Cardiac fibroblast (primary cell): Measurements from ENCODE around the gene GARNL3.
A peak's percentile ranks its signal among the peaks of the same experiment; 100 is the strongest.

Source experiments
- DNase-seq, 2 donors: peaks; one replicate each; pipeline versions ENCODE4 v3.0.0 to v3.0.0-alpha.2; 2010; ENCODE audit warnings: low read depth in 2 of 2
- H3K4me3 ChIP-seq, 2 donors: replicated peaks in 1 of 2; 1 replicate in 1 of 2; 2 replicates in 1 of 2; pipeline ENCODE4 v1.5.1; 2011; ENCODE audit warnings: low read depth in 2 of 2, low read length in 2 of 2, mild to moderate bottlenecking in 2 of 2, moderate library complexity in 1 of 2
- TF ChIP-seq, protein P1 (sequence below): IDR thresholded peaks from one replicate; pipeline ENCODE4 v1.5.1; 2011; ENCODE audit warnings: low read depth, mild to moderate bottlenecking, low read length, inconsistent platforms

GARNL3 gene

DNA sequence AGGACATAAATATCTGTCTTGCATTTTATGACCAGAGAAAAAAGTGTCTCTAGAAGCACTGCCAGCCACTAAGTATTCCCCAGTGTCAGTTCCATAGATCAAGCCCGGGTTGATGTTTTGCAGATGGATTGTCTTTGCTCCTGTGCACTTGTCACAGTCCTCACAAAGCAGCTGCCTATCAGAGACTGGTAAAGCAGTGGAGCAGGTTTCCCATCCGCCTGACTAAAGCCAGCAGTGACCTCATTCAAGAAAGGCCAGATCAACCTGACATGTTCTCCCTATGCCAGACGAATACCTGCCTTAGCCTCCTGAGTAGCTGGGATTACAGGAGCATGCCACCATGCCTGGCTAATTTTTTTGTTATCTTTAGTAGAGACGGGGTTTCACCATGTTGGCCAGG is 26.8 kb upstream of the GARNL3 start:
- DNase-seq, result no peak
- TF ChIP-seq, protein P1, sequence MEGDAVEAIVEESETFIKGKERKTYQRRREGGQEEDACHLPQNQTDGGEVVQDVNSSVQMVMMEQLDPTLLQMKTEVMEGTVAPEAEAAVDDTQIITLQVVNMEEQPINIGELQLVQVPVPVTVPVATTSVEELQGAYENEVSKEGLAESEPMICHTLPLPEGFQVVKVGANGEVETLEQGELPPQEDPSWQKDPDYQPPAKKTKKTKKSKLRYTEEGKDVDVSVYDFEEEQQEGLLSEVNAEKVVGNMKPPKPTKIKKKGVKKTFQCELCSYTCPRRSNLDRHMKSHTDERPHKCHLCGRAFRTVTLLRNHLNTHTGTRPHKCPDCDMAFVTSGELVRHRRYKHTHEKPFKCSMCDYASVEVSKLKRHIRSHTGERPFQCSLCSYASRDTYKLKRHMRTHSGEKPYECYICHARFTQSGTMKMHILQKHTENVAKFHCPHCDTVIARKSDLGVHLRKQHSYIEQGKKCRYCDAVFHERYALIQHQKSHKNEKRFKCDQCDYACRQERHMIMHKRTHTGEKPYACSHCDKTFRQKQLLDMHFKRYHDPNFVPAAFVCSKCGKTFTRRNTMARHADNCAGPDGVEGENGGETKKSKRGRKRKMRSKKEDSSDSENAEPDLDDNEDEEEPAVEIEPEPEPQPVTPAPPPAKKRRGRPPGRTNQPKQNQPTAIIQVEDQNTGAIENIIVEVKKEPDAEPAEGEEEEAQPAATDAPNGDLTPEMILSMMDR, result no peak
- no peak overlapping the region for H3K4me3 ChIP-seq

DNA sequence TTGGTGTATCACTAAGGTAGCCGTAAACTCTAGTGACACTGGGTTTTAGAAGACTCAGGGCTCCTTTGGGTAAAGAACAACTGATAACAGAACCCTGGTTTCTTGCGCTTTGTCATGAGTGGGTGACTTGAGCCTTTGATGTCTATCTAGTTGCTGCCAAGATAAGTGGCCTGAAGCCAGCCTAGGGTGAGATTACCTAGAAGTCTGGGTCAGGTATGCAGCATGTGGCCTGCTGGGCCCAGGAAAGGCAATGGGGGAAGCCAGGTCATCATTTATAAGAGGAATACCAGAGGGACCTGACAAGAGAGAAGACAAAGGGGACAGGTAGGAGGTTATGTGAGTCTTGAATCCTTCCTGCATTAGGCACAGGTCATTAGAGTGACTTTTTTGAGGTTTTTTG is 23.2 kb upstream of the GARNL3 start:
- DNase-seq, result no peak
- H3K4me3 ChIP-seq, result no peak overlapping the region
- TF ChIP-seq, protein P1, result no peak

DNA sequence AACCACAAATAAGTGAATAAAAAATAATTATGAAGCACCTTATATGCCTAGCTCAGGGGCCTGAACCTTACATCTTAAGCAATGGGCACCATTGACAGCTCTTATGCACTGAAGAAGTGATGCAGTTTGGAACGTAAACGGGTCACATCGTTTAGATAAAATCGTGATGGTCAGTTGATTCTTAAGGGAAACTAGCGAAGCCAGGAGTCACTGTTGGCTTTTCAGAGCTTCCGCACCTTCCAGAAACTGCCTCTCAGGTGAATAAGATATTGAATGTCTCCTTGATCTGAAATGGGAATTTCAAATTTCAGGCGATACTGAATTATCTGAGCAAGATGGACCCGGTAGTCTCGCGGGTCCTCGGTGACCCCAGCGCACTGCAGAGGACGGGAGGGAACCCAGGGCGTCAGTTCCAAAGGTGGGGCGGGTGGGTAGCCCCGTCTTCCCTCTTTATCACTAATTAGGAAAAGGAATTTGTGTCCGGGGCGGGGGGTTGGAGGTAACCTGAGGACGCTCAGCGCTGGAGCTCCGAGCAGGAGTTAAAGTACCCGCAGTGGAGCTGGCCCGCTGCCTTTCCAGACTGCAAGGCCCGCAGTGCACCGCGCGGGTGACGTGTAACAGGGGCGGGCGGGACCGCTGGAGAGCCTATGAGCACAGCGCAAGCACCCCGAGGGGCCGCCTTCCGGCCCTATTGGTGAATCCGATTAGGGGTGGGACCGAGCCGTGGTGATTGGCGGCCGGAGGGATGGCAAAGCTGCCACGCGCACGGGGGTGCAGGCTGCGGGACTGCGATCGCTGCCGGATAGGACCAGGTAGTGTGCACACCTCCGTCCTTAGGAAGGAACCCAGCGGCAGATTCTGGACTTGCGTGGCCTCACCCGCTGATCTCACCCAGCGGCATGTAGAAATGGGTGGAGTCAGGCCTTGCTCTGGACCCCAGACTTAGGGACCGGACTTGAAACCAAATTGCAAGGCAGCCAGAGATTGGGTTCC is 19.7 kb upstream of the GARNL3 start:
- H3K4me3 ChIP-seq, result peak overlapping the region; percentile 63 to 71
- peak; percentile 92 to 93 for DNase-seq
- TF ChIP-seq, protein P1, result no peak

DNA sequence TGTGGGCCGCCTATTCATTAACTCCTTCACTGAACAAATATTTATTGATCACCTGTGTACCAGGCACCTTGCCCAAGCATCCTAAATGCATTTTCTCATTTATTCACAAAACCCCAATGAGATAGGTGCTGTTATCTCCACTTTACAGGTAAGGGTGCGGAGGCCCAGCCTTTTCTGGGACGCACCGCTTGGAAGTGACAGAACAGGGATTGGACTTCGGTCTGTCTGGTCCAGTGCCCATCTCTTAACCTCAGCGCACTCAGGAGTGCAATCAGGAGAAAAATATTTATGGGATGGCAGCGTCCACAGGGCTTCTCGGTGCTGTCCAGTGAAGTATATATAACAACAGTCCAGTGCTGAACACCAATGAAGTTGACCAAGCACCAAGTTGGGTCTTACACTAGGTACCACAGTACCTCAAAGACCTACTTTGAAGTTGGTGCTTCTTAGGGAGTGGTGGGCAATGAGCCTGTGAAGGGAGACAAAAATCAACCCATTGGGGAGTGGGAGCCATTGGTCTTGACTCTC is 18.9 kb upstream of the GARNL3 start:
- TF ChIP-seq, protein P1, result no peak
- DNase-seq, result no peak
- H3K4me3 ChIP-seq, result peak overlapping the region; percentile 63 to 71

DNA sequence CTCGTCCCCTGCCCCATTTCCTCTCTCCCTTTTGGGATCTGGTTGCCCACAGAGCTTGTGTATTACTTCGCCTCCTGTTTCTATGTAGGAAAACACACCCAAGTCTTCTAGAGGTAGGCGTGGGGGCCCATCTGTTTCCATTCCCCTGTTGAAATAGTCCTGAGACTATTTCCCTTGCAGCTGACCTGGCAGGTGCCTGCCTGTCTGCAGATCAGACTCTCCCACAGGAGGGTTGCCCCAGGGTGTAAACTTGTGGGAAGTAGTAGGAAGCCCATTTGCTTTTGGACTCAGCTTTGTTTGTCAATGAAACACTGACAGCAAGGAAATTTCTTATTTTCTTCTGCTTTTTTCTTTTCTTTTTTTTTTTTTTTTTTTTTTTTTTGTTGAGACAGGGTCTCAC is 16.3 kb upstream of the GARNL3 start:
- H3K4me3 ChIP-seq, result no peak overlapping the region
- TF ChIP-seq, protein P1, result no peak
- no peak for DNase-seq

DNA sequence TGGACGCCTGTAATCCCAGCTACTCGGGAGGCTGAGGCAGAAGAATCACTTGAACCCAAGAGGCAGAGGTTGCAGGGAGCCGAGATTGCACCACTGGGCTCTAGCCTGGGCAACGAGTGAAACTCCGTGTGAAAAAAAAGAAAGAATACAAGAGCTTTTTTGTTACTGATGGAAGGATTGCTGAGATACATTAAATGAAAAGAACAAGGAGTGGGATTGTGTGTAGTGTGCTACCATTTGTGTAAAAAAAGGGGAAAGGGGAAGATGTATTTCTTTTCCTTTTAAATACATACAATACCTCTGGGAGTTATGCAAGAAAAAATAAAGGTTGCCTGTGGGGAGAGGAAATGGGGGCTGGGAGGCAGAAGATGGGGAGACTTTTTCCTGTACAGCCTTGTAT is 14.7 kb upstream of the GARNL3 start:
- H3K4me3 ChIP-seq, result no peak overlapping the region

More for the DNA sequence above, 14.7 kb upstream of the GARNL3 start:
- no peak for DNase-seq
- TF ChIP-seq, protein P1, result no peak
